ENCODE results near the gene TEK.

The TEK gene

GRCh38 chr9:27125936-27126335 is 16.9 kb downstream of the TEK start:
- H3K27ac ChIP-seq, result no peak overlapping the region
- DNase-seq, result no peak
- in situ Hi-C loops (cut with HindIII; ENCODE audit: low pct_ligation_motif_present, low sequenced_read_pairs), result no loop called here
- no peak overlapping the region for H3K4me3 ChIP-seq (ENCODE audit: low read depth, low read length)
- H3K36me3 ChIP-seq (replicated peaks), result no peaks in the 10 kb centered on the region
- no peak for TF ChIP-seq CTCF (IDR thresholded peaks at IDR 0.05; ENCODE audit: low read depth, low read length, missing control alignments)
- H3K27me3 ChIP-seq (replicated peaks), result no peaks in the 10 kb centered on the region

DNA sequence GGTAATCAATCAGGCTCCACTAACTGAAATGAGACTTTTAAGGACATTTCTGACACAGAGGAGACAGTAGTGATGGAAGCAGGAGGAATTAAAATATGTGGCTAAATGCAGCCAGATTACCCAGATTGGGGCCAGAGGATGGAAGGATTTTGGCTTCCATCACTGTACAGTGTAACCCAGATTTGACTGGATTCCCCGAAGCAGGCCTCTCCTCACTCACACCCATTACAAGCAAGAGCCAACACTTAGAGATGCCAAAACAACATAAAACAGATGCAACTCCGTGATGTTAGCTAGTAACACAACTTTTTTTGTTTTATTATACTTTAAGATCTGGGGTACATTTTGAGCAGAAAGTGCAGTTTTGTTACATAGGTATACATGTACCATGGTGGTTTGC is 17.6 kb downstream of the TEK start:
- in situ Hi-C loops (cut with HindIII; ENCODE audit: low pct_ligation_motif_present, low sequenced_read_pairs), result no loop called here
- H3K27me3 ChIP-seq (replicated peaks), result no peaks in the 10 kb centered on the region

GRCh38 chr9:27129221-27129620 is 20.2 kb downstream of the TEK start:
- no peaks in the 10 kb centered on the region for H3K36me3 ChIP-seq (replicated peaks)
- no peak for TF ChIP-seq CTCF (IDR thresholded peaks at IDR 0.05; ENCODE audit: low read depth, low read length, missing control alignments)
- in situ Hi-C loops (cut with HindIII; ENCODE audit: low pct_ligation_motif_present, low sequenced_read_pairs), result no loop called here
- H3K27ac ChIP-seq, result no peak overlapping the region
- H3K4me3 ChIP-seq (ENCODE audit: low read depth, low read length), result no peak overlapping the region
- H3K27me3 ChIP-seq (replicated peaks), result no peaks in the 10 kb centered on the region
- DNase-seq, result no peak

More for the DNA sequence above, 17.6 kb downstream of the TEK start:
- no peak overlapping the region for H3K27ac ChIP-seq
- H3K36me3 ChIP-seq (replicated peaks), result no peaks in the 10 kb centered on the region
- TF ChIP-seq CTCF (IDR thresholded peaks at IDR 0.05; ENCODE audit: low read depth, low read length, missing control alignments), result no peak
- H3K4me3 ChIP-seq (ENCODE audit: low read depth, low read length), result no peak overlapping the region
- DNase-seq, result no peak

GRCh38 chr9:27131731-27132130 is 22.7 kb downstream of the TEK start:
- no peak overlapping the region for H3K4me3 ChIP-seq (ENCODE audit: low read depth, low read length)
- H3K27me3 ChIP-seq (replicated peaks), result no peaks in the 10 kb centered on the region
- no peak for TF ChIP-seq CTCF (IDR thresholded peaks at IDR 0.05; ENCODE audit: low read depth, low read length, missing control alignments)
- no peak overlapping the region for H3K27ac ChIP-seq
- in situ Hi-C loops (cut with HindIII; ENCODE audit: low pct_ligation_motif_present, low sequenced_read_pairs), result no loop called here
- H3K36me3 ChIP-seq (replicated peaks), result no peaks in the 10 kb centered on the region
- no peak for DNase-seq

DNA sequence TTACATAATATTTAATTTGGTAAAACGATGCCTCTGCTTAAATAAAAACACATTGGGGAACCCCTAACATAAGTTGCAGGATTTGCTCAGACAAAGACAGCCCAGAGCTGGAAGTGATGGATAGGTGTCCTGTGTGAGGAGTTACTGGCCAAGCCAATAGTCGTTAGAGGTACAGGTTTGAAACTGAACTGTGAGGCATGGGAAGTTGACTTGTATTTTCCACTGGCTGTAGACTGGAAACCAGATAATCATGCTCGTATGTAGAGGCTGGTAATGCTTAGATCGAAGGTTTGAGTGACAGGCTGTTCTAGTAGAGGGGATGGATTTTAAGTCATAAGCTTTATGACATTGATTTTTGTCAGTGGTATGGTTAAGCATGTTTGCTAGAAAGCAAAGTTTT is 24.8 kb downstream of the TEK start:
- DNase-seq, result no peak
- TF ChIP-seq CTCF (IDR thresholded peaks at IDR 0.05; ENCODE audit: low read depth, low read length, missing control alignments), result no peak
- in situ Hi-C loops (cut with HindIII; ENCODE audit: low pct_ligation_motif_present, low sequenced_read_pairs), result no loop called here

GRCh38 chr9:27142299-27142930 is 33.4 kb downstream of the TEK start:
- H3K4me3 ChIP-seq (ENCODE audit: low read depth, low read length), result no peak overlapping the region
- no peak overlapping the region for H3K27ac ChIP-seq
- no peaks in the 10 kb centered on the region for H3K27me3 ChIP-seq (replicated peaks)
- H3K36me3 ChIP-seq (replicated peaks), result no peaks in the 10 kb centered on the region
- in situ Hi-C loops (cut with HindIII; ENCODE audit: low pct_ligation_motif_present, low sequenced_read_pairs), result no loop called here
- no peak for TF ChIP-seq CTCF (IDR thresholded peaks at IDR 0.05; ENCODE audit: low read depth, low read length, missing control alignments)
- no peak for DNase-seq

More for the DNA sequence above, 24.8 kb downstream of the TEK start:
- no peaks in the 10 kb centered on the region for H3K36me3 ChIP-seq (replicated peaks)
- no peak overlapping the region for H3K27ac ChIP-seq
- H3K27me3 ChIP-seq (replicated peaks), result no peaks in the 10 kb centered on the region
- no peak overlapping the region for H3K4me3 ChIP-seq (ENCODE audit: low read depth, low read length)

Data from brain microvascular endothelial cell (primary cell).